GM18870 (cell line): ENCODE data around the gene LHFPL3.
"Not testable (repeated sequence)": the region's sequence is repeated elsewhere in the genome, so short reads cannot be mapped to it uniquely, and the experiment has no call there.

ENCODE experiments used
- ATAC-seq: cut with Tn5 transposase; IDR thresholded peaks from one replicate; pipeline ENCODE4 v1.9.1; 2021; ENCODE audit warnings: moderate library complexity; ENCODE audit not compliant: unreplicated experiment

The LHFPL3 gene

DNA sequence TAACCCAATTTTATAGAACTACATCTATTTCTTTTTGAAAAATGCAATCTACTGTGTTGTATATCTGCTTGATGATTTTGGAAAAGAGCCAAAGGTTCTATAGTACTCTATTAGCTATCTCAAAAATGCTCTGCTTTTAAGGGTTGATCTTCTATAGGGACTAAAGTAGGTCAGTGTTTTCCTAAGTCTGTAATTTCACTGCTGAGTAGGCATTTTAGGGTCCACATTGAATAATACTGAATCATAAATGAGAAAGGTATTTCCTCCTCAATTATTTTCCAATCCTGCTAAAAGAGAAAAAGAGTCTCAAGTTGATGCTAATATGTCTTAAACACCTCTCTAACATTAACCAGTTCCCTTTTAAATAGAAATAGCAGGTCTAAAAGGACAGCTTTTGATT is 244.2 kb downstream of the LHFPL3 start:
- ATAC-seq, result no peak

DNA sequence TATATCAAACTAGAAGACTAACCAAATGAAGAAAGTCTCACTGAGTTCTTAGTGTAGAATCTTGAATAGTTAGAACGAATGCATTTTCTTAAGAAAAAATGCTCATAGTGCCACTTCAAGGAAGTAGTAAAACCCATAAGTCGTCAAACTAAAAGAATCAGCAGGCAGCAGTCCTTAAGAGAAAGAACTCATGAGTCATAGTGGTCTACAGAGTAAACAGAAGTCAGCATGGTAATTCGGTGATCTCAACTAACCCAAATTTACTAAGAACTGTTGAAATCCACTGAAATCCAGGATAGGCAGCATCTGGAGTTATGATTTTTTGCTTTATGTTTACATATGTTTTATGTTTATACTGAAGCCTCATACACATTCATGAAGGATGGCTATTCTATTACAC is 256.2 kb downstream of the LHFPL3 start:
- no peak for ATAC-seq

DNA sequence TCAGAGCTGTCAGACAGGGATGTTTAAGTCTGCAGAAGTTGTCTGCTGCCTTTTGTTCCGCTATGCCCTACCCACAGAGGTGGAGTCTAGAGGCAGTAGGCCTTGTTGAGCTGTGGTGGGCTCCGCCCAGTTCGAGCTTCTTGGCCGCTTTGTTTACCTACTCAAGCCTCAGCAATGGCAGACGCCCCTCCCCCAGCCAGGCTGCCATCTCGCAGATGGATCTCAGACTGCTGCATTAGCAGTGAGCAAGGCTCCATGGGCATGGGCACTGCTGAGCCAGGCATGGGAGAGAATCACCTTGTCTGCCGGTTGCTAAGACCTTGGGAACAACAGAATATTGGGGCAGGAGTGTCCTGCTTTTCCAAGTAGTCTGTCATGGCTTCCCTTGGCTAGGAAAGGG is 267.2 kb downstream of the LHFPL3 start:
- not testable (repeated sequence) for ATAC-seq

DNA sequence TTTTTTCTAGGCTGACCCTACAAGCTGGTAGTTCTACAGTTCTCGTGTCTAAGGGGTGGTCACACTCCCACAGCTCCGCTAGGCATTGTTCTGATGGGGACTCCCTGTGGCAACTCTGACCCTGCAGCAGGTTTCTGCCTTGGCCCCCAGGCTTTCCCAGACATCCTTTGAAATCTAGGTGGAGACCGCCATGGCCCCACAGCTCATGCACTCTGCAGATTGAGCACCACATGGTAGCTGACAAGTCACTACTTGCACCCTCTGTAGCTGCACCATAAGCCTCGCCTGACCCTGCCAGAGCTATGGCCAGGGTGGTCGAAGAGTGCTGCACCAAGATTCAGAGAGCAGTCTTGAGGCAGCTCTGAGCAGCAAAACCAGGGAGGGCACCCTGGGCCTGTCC is 275.6 kb downstream of the LHFPL3 start:
- ATAC-seq, result no peak

DNA sequence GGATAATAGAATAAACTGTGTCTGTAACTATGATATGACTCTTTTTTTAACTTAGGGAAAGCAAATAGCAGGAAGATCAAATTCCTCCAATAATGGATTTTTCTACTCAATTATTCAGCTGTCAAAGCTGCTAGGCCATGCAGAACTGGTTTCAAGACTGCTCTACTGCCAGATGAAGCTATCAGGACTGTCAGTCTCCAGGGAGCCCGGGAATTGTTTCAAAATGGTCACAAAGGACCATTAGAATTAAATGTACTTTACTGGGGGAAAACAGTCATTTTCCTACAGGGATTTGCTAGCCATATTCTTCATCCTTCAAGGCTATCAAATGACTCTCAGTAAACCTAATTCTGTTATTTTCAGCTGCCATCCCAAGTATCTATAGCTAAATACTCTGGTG is 276.3 kb downstream of the LHFPL3 start:
- ATAC-seq, result no peak

DNA sequence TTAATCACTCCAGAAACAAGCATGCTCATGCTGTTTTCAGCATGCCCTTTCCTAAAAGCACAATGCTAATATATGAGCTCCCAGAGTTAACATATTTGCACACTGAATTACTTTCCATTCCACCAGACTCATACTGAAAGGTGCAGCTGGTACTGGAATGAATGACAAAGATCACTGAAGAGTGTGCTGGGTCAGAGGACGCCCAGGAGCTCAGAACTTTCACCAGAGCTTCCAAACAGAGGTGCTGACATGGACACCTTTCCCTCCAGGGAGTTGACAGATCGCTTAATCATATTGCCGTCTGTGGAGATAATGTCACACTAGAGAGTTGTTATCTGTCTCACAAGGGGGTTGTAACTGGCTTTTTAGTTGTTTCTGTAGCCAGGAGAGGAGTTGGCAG is 292.9 kb downstream of the LHFPL3 start:
- peak; percentile 77 for ATAC-seq

DNA sequence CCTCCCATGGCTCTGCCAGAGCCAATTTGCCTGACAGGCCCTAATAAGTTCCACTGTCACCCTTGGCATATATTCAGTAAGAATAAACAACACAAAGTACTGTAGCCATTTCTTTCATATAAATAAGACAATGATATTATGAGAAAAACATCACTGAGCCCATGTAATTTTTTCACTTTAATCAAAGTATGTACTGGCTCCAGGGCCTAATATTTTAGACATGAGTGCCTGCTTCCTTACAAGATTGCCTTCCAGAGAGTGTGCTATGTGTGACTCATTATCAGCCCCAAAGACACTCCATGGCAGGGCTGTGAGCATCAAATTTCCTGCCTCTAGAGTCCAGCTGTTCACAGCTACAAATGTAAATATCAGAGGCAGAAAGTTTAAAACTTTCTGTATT is 297.6 kb downstream of the LHFPL3 start:
- ATAC-seq, result no peak

DNA sequence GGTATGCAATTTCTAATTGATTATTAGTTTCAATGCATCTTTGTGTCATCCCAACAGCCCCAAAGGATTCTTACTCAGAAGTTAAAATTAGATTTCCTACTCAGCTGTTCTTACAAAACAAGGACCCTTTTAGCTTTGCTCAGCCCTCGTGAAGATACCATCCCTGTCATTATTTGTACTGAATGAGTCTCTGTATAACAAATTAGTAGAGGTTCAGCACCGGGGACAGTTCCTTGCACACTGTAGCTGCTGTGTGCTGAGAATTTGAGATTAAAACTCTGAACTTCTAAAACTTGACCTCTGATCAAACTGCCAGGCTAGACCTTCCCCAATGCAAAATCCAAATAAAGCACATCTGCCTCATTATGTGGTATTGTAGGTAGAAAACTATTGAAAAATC is 299.1 kb downstream of the LHFPL3 start:
- no peak for ATAC-seq

DNA sequence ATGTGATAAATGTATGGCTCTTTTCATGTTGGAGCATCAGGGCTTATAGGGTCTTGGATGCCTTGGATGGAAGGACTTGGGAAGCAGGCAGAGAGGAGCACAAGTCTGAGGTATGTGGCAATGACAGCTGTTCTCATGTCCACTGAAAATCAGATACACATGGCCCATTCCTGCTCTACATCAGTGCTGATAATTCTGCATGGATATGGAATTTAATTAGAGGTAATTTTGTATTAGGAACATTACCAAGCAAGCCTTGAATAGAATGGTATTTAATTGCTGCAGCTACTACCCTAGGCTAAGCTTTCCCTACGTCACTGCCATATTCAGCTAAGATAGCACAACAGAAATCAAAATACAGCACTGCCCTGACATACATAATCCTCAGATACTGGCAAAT is 299.6 kb downstream of the LHFPL3 start:
- ATAC-seq, result no peak

DNA sequence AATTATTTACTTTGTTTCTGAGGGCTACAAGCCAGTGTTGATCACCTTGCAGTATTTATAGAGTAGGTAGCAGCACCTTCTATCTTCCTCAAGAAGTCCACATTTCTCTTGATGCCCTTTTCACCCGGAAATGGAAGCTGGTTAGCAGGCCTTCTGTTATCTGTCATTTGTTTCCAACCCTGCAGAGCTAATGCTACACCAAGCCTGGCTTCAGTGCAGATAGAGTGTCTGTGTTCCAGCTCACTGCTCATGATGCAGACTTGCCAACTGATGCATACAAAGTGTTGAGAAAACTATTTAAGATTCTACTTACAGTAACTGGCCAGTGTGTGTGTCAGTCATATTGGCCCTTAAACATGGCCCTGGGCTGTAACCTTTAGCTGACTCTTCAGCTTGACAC is 301.0 kb downstream of the LHFPL3 start:
- no peak for ATAC-seq

DNA sequence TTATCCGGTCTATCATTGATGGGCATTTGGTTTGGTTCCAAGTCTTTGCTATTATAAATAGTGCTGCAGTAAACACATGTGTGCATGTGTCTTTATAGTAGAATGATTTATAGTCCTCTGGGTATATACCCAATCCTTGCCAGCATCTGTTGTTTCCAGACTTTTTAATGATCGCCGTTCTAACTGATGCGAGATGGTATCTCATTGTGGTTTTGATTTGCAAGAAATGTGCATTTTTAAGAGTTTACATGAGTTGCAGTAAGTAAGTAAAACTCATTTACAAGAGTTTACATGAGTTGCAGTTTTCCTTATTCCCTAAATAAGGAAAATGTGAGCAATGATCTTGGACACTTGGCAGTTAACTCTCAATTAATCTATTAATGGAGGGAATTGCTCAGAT is 312.1 kb downstream of the LHFPL3 start:
- no peak for ATAC-seq

DNA sequence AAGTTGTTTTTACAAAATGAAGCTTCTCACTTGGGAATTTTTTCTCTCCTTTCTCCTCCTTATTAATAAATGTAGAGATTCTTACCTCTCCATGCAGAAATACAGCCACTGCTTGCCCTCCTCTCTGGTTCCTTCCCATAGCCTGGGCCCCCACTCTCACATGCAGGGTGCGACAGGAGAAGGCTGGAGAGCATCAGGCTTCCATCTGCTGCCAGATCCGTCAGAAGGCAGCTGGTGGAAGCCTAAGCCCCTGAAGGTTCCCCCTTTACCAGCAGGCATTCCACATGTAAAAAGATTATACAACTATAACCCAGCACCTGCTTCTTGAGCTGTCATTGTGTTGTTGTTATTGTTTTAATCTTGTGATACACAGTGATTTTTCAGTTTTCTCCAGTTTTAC is 314.2 kb downstream of the LHFPL3 start:
- ATAC-seq, result no peak

DNA sequence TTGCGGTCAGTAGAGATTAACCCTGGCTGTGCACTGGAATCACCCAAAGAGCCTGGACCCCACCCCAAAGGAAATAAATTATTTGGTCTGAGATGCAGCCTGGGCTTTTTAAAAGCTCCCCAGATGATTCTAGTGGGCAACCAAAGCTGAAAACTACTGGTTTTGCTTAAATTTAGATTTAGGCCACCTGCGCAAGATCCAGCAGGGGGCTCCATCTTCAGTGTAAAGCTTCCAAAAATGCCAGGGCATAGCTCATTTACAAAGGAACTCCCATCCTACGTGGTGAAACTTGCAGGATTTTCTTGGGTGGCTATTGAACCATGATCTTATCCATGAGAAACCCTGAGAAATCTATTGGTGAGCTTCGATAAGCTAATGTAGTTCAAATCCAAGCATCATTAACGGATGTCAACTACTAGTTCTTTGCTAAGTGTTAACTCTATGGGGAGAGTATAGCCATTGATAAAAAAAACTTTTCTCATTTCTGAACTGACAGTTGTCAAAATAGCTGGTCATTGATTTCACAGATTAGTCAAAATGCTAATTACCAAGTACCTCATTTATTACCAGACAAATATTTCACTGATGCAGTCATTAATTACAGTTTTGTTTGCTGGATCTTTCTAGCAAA is 315.3 kb downstream of the LHFPL3 start:
- no peak for ATAC-seq

DNA sequence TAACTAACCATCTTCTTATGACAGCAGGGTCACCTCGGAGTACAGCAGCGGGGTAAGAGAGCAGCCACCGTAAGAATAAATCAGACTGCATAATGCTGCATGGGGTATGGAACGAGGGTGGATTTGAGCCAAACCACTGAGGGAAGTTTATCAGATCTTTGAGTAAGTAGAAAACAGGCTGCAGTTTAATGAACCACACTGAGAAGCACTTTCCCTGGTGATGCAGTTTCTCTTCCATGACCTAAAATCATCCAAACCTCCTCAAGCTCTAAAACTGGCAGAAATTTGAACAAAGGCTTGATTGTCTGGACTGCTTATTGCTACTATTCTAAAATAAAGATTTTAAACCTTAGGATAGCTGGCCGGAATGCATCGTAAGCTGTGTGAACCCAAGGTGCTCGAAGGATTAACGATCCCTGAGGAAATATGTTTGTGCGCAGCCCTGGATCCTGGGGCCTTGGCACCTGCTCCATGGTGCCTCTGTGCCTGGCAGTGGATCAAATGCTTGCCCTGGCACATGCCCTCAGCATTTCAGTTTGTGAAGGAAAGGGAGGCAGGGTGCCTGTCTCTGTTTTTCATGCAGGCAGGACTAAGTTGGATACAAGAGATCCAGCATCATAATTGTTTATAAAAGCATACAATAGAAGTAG is 322.7 kb downstream of the LHFPL3 start:
- no peak for ATAC-seq

DNA sequence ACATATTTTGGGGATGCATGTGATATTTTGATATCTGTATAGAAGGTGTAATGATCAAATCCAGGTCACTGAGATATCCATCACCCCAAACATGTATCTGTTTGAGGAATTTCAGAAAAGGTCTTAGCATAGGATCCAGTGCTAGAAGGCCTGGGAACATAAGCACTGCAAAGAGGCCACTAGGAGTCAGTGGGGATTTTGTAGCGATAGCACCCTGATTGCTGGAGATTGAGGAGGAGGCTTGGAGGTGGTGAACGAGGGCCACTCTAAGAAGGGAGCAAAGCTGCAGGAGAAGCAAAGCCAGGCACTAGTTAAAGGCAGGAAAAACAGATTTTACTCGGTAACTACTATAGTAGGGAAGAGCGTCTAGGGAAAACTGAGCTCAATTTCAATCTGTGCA is 324.0 kb downstream of the LHFPL3 start:
- ATAC-seq, result no peak

DNA sequence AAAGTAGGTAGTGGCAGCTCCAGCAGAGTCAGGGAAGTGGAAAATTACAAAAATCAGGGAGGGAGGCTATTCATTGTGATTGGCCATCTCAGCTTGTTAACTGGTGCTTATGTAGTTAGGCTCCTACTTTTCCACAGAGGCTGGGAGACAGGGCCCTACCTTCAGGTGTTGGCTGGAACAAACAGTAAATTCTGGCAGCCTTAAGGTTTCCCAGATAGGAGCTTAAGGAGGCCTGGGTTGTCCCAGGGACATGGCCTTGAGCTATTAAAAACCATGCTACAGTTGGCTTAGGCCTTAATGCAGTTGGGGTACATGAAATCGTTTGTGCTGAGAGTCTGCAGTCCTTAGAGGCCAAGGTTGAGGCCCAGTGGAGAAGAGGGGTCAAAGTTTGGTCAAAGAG is 324.5 kb downstream of the LHFPL3 start:
- no peak for ATAC-seq

DNA sequence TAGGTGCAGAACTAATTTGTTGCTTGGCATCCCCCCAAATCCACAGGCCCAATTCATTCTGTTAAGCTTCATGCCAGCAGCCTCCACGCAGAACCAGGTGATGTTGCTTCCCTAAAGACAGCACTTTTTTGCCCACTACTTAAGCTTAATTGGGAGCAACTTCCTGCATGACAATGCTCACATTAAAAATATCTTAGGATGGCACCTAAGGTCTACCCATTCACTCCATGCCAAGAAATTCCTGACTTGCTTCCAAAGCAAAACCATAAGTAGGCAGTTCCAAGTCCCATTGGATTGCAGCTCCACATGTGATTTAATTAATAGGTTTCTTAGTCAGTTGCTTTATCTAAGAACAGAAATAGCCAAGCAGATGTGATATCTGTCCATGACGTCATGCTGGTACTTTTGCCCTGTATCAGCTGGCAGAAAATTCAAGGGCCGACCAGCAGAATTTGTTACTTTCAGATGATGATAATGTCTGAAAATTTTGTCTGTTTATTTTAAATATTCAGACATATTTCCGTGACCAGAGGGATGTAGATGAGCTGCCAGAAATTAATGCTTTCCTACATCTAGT is 325.5 kb downstream of the LHFPL3 start:
- ATAC-seq, result no peak

DNA sequence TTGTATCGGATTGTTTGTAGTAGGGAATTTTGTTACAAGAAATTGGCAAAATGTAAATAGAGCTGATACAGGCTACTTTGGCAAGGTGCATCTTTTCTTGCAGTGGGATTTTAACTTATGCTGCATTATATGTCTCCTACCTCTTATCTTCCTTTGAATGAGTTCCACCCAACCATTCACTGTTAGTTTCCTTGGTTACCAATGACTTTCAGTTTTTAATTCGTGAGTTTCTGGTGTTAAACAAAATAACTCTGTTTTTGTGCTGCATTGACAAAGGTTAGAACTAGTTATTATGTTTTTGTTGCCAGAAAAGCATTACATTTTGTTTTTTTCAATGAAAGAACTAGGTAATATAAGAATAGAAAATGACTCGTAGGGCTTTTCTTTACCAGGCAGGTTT is 327.2 kb downstream of the LHFPL3 start:
- no peak for ATAC-seq

DNA sequence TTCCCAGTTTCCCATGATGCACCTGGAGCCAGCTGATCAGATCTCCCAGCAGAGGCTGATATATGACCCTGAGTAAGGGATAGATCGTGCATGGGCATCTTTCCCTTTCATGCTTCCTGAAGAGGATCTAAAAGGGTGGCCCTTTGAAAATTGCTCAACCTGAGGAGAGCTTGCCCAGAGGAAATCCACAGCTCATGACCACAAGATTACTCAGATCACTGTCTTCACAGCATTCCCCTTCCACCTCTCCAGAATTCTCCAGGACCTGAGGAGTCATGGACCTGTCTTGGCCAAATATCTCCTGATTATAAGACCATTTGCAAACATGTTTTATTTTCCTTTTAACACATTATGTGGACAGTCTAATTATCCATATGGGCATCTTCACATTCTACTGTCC is 328.1 kb downstream of the LHFPL3 start:
- ATAC-seq, result no peak

DNA sequence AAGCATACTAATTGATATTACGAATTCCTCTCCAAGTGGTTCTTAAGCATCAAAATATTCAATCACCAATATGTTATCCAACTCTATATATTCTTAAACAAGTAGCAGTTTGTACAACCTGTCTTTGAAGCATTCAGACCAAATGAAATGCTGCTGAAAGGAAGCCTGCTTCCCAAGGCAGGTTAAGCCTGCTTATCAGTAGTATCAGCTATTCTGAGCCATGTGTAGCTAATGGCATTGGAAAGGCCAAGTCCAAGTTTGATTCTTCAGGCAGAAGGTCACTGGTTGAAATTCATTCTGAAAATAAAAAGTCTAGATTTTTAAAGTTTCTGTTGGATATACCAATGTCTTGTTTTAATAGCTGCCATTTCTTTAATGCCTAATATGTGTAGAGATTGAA is 328.7 kb downstream of the LHFPL3 start:
- no peak for ATAC-seq

DNA sequence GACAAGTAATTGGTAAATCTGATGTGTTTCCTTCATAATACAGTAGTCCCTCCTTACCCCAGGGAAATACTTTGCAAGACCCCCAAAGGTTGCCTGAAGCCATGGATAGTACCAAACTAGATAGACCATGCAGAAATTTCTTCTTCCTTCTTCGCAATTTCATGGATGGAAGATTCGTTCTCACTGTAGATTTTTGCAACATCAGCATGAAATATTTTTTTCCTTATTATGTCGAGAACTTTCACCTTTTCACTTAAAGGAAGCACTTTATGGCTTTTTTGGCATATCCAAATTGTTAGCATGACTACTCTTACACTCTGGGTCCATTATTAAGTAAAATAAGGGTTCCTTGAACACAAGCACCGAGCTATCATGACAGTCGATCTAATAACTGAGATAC is 333.2 kb downstream of the LHFPL3 start:
- no peak for ATAC-seq

DNA sequence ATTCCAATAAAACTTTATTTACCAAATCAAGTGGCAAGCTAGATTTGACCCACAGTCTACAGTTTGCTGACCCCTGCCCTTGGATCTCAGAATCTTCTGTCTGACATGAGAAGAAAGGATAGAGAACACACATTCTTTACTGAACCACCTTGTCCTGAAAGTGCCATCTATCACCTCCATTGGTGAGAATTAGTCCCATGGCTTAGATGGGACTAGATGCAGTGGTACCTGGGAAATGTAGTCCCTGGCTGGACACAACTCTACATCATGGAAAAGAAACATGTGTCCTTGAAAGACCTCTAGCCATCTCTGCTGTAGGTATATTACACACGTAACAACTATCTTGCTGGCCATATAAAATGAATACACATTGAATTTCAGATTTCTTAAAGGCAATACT is 336.2 kb downstream of the LHFPL3 start:
- no peak for ATAC-seq

DNA sequence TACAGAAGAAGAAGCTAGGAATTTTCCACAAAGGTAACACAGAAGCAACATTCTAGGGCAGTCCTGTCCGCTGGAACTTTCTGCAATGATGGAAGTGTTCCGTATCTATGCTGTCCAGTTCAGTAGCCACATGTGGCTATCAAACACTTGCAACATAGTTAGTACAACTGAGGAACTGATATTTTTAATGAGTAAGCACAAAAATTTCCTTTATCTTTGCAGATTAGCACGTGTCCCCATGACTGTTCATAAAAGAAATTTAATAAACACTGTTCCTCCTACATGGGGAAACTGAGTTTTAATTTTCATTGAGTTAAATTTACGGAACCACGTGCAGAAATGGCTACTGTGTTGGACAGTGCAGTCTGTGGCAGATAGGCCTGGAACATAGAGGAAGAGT is 349.2 kb downstream of the LHFPL3 start:
- no peak for ATAC-seq
